ENCODE results near the gene VAMP7. TPM values are rescaled to one million over a fixed set of nuclear protein-coding genes. Genes with fewer than 3 reads are reported as not detected.

The VAMP7 gene
- total and polyA plus RNA-seq, 2 of the 8 experiments (the other 6 are each of a cell fraction or from before 2014, with no cell fraction given), result 14.2 to 22.1 TPM

- TF ChIP-seq CTBP2 (IDR thresholded peaks at IDR 0.05; ENCODE audit: borderline replicate concordance, insufficient read depth, insufficient read length, low read length) (no peak), CTCF (IDR thresholded peaks at IDR 0.05; ENCODE audit: control extremely low read depth in 1 of 3, insufficient read depth in 1 of 3, low read depth in 1 of 3, low read length in 3 of 3) (no peak), RNF2 (IDR thresholded peaks at IDR 0.05; ENCODE audit: borderline replicate concordance, low read depth, low read length, missing control alignments, poor library complexity, severe bottlenecking) (no peak), CREB1 (IDR thresholded peaks at IDR 0.05) (no peak), TAF7 (optimal IDR thresholded peaks at IDR 0.05; ENCODE audit: borderline replicate concordance, low read depth, low read length) (no peak), TAF1 (IDR thresholded peaks at IDR 0.05; ENCODE audit: low read depth, low read length) (0 out of 2 replicates have a peak, but pooled peaks have one; percentile 28), CHD1 (IDR thresholded peaks at IDR 0.05; ENCODE audit: low read depth, low read length) (no peak), KDM1A (IDR thresholded peaks at IDR 0.05; ENCODE audit: borderline replicate concordance, low read length) (no peak), RBBP5 (IDR thresholded peaks at IDR 0.05; ENCODE audit: borderline replicate concordance, low read depth, low read length) (no peak), EZH2 (IDR thresholded peaks at IDR 0.05; ENCODE audit: low read depth, low read length, severe bottlenecking) (no peak), JUND (IDR thresholded peaks at IDR 0.05; ENCODE audit: low read length) (no peak), POLR2AphosphoS5 (IDR thresholded peaks at IDR 0.05; ENCODE audit: low read depth, low read length) (no peak), MAFK (IDR thresholded peaks at IDR 0.05; ENCODE audit: low read depth, low read length) (no peak), HDAC2 (IDR thresholded peaks at IDR 0.05; ENCODE audit: borderline replicate concordance in 1 of 2, low read depth in 2 of 2, low read length in 2 of 2) (no peak), PHF8 (conservative IDR thresholded peaks at IDR 0.05; ENCODE audit: low read depth, low read length) (no peak), USF2 (IDR thresholded peaks at IDR 0.05; ENCODE audit: low read length) (no peak), TBP (IDR thresholded peaks at IDR 0.05; ENCODE audit: low read depth, low read length) (peak; percentile 82), ZNF274 (IDR thresholded peaks at IDR 0.05; ENCODE audit: borderline replicate concordance, extremely low read depth, low read length) (no peak)
- TF ChIP-seq, protein P1, sequence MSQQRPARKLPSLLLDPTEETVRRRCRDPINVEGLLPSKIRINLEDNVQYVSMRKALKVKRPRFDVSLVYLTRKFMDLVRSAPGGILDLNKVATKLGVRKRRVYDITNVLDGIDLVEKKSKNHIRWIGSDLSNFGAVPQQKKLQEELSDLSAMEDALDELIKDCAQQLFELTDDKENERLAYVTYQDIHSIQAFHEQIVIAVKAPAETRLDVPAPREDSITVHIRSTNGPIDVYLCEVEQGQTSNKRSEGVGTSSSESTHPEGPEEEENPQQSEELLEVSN (IDR thresholded peaks at IDR 0.05), result no peak
Observed at GRCh38 chrX:155959018-155959587, 78.0 kb downstream of the VAMP7 start (continued).
